ENCODE data around the gene SLX4IP. TPM values are rescaled to one million over a fixed set of nuclear protein-coding genes. Genes with fewer than 3 reads are reported as not detected.
A peak's percentile ranks its signal among the peaks of the same experiment; 100 is the strongest.
"Not testable (repeated sequence)": the region's sequence is repeated elsewhere in the genome, so short reads cannot be mapped to it uniquely, and the experiment has no call there.

Gene SLX4IP
- total RNA-seq, 8 experiments from 2014 or later = 5.9 to 13.2 (median 7.3) TPM

- peak in 1 of 8 experiments; percentile 41 for ATAC-seq (replicated peaks in 6 of 8)
- in situ Hi-C loops (cut with MboI; ENCODE audit: low pct_unique_long_range_greater_than_20kb in 2 of 9, low sequenced_read_pairs in 9 of 9, unreplicated experiment in 9 of 9) = no loop called here
- no peak overlapping the region for H3K4me3 ChIP-seq
- peaks cover 5 to 8% of the 10 kb centered on the region in 2 donors for H3K4me1 ChIP-seq (replicated peaks in 1 of 2)
- no peak overlapping the region for H3K27ac ChIP-seq
Measured at GRCh38 chr20:10584371-10584770, 149.3 kb downstream of the SLX4IP start.

DNA sequence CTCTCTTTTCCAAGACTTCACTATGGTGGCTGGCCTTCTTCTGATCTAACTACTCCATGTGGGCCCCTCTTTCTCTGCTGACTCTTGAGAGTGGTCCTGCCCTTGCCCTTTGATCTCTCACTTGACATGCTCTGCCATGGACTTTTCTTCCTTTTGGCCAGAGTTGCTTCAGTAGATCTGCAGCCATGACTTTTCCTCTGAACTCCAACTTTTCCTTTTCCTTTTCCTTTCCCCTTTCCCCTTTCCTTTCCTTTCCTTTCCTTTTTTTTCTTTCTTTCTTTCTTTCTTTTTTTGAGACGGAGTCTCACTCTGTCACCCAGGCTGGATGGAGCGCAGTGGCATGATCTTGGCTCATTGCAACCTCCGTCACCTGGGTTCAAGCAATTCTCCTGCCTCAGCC, 150.2 kb downstream of the SLX4IP start:
- ATAC-seq (replicated peaks in 6 of 8) = no peak
- Histone ChIP-seq H3K27ac (no peak overlapping the region), H3K4me1 (replicated peaks in 1 of 2) (peaks cover 5 to 8% of the 10 kb centered on the region in 2 donors), H3K4me3 (no peak overlapping the region)
- WGBS, 10 experiments = 89 to 100% (median 100%) methylated on average over 2 to 3 of the region's 3 CpGs; no CpG with 5 or more reads in 1 of the 10 experiments
- in situ Hi-C loops (cut with MboI; ENCODE audit: low pct_unique_long_range_greater_than_20kb in 2 of 9, low sequenced_read_pairs in 9 of 9, unreplicated experiment in 9 of 9) = no loop called here

GRCh38 chr20:10586296-10586695, 151.2 kb downstream of the SLX4IP start:
- no peak overlapping the region for H3K4me3 ChIP-seq
- H3K27ac ChIP-seq = no peak overlapping the region
- in situ Hi-C loops (cut with MboI; ENCODE audit: low pct_unique_long_range_greater_than_20kb in 2 of 9, low sequenced_read_pairs in 9 of 9, unreplicated experiment in 9 of 9) = no loop called here
- peaks cover 5 to 8% of the 10 kb centered on the region in 2 donors for H3K4me1 ChIP-seq (replicated peaks in 1 of 2)
- ATAC-seq (replicated peaks in 6 of 8) = no peak
- 79 to 100% (median 96%) methylated on average over 1 to 4 of the region's 4 CpGs for WGBS, 10 experiments

DNA sequence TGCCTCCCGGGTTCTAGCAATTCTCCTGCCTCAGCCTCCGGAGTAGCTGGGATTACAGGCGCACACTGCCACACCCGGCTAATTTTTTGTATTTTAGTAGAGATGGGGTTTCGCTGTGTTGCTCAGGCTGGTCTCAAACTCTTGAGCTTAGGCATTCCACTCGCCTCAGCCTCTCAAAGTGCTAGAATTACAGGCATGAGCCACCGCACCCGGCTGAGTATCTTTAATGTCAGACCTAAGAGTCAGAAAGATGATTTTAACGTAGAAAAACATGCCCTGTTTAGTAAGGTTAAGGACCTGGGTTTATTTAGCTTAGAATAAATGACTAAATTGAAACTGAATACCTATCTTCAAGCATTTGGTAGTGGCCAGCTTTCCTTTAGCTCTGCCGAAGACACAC, 155.3 kb downstream of the SLX4IP start:
- H3K4me1 ChIP-seq (replicated peaks in 1 of 2); H3K27ac ChIP-seq; ATAC-seq (replicated peaks in 6 of 8); in situ Hi-C loops (cut with MboI; ENCODE audit: low pct_unique_long_range_greater_than_20kb in 2 of 9, low sequenced_read_pairs in 9 of 9, unreplicated experiment in 9 of 9); H3K4me3 ChIP-seq: not testable (repeated sequence)
- 91 to 100% (median 97%) methylated on average over 2 to 10 of the region's 10 CpGs for WGBS, 10 experiments

DNA sequence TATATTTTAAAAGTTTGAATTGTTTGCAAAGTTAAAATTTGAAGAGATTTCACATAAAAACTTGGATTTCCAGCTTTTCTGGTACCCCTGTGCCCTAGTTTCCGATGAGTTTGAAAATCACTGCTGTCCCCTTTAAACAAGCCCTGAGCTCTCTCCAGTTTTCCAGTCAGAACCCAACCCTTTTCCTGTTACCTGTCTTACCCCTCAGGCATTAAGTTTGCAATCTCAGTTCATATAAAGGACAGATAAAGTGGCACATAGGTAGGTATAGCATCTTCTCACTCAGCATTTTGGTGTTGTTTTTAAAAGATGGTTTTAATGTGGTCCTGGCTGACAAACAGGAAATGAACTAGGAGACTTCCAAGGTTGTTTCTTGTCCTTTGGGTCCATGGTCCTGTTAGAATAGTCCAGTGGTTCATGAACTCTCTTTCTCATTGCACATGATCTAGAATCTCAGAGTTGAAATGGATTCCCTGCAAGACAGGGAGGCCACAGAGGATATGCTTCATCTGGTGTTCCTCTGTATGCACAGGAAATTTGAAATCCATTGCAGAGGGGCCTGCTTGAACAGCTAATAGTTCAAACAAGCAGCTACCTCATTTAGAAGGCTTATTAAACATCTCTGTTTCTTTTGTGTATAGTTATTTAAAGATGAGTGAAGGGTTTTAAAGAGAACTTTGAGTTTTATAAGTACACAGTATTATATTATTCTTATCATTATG, 156.0 kb downstream of the SLX4IP start:
- 80 to 100% (median 100%) methylated on average over 1 of the region's 1 CpG; no CpG with 5 or more reads in 4 of the 10 experiments for WGBS, 10 experiments
- ATAC-seq (replicated peaks in 6 of 8) = peak in 1 of 8 experiments; percentile 75
- no peaks in the 10 kb centered on the region for H3K4me1 ChIP-seq (replicated peaks in 1 of 2)
- H3K27ac ChIP-seq = no peak overlapping the region
- H3K4me3 ChIP-seq = no peak overlapping the region
- in situ Hi-C loops (cut with MboI; ENCODE audit: low pct_unique_long_range_greater_than_20kb in 2 of 9, low sequenced_read_pairs in 9 of 9, unreplicated experiment in 9 of 9) = no loop called here

DNA sequence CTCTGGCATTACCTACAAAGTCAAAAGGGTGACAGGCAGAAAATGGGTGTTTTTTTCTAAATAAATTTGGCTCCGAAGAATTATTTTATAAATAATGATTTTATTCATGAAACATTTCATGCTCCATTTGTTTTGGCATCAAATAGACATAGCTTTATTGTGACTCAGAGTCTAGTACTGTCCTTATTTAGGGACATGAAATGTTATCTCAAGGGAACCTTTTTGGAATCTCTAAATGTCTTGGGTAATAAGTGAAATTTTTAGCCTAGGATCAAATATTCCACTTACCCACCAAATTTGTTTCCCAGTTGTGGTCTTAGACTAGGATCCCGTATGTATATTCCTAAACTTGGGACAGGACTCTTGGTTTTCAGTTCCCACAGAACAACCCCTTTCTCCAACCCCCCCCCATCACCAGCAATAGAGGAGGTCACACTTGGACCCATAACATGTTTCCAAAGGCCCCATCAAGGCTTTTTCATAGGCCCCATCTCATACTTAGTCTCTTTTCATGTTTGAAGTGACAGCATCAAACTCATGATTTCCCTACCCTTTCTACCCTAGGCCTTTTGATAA, 156.9 kb downstream of the SLX4IP start:
- peak in 2 of 8 experiments; percentile 27 to 46 for ATAC-seq (replicated peaks in 6 of 8)
- in situ Hi-C loops (cut with MboI; ENCODE audit: low pct_unique_long_range_greater_than_20kb in 2 of 9, low sequenced_read_pairs in 9 of 9, unreplicated experiment in 9 of 9) = no loop called here
- H3K4me1 ChIP-seq (replicated peaks in 1 of 2) = peaks cover 0 to 4% of the 10 kb centered on the region in 2 donors
- no peak overlapping the region for H3K4me3 ChIP-seq
- no peak overlapping the region for H3K27ac ChIP-seq
- 0 to 100% (median 92%) methylated on average over 1 to 2 of the region's 2 CpGs for WGBS, 10 experiments

GRCh38 chr20:10594296-10594868, 159.3 kb downstream of the SLX4IP start:
- peaks cover 0 to 4% of the 10 kb centered on the region in 2 donors for H3K4me1 ChIP-seq (replicated peaks in 1 of 2)
- 33 to 98% (median 91%) methylated on average over 2 to 5 of the region's 7 CpGs; no CpG with 5 or more reads in 1 of the 10 experiments for WGBS, 10 experiments
- ATAC-seq (replicated peaks in 6 of 8) = peak in 2 of 8 experiments; percentile 25 to 49
- in situ Hi-C loops (cut with MboI; ENCODE audit: low pct_unique_long_range_greater_than_20kb in 2 of 9, low sequenced_read_pairs in 9 of 9, unreplicated experiment in 9 of 9) = no loop called here
- no peak overlapping the region for H3K4me3 ChIP-seq
- H3K27ac ChIP-seq = no peak overlapping the region

DNA sequence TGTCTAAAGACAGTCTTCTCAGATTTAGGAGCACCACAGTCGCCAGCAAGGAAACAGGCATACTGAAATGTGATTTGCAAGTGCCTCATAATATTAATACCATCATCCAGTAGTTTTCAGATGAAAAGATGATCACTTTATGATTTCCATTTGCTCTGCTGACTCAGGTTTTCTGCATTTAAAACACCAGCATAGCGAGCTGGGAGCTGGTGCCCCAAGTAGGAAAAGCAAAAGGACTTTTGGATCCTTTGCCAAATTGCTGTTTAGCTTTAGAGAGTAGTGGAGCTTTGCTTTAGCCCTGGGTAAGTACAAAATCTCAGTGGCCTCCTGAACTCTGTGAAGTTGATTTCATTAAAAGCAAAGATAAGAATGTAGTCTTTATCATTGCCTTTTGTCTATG, 160.2 kb downstream of the SLX4IP start:
- no peak overlapping the region for H3K4me3 ChIP-seq
- peaks cover 0 to 4% of the 10 kb centered on the region in 2 donors for H3K4me1 ChIP-seq (replicated peaks in 1 of 2)
- no peak overlapping the region for H3K27ac ChIP-seq
- in situ Hi-C loops (cut with MboI; ENCODE audit: low pct_unique_long_range_greater_than_20kb in 2 of 9, low sequenced_read_pairs in 9 of 9, unreplicated experiment in 9 of 9) = no loop called here
- no peak for ATAC-seq (replicated peaks in 6 of 8)
- whole genome bisulfite sequencing, 10 experiments = 71 to 100% (median 94%) methylated on average over 1 to 2 of the region's 2 CpGs; no CpG with 5 or more reads in 3 of the 10 experiments

DNA sequence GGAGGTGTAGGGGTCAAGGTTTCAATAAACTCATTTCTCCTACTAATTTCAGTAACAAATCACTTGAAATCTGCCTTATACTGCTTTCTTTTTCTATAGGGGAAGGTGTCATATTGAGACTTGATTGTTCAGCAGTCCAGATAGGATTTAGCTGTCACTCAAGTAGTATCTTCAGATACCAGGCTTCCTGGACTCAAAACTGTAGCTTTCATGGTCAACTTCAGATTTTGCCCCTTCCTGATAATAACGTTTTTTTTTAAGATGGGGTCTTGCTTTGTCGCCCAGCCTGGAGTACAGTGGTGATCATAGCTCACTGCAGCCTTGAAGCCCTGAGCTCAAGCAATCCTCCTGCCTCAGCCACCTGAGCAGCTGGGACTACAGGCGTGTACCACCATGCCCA, 160.9 kb downstream of the SLX4IP start:
- H3K4me3 ChIP-seq = no peak overlapping the region
- no peak overlapping the region for H3K27ac ChIP-seq
- 57 to 100% (median 85%) methylated on average over 1 to 3 of the region's 3 CpGs; no CpG with 5 or more reads in 2 of the 10 experiments for WGBS, 10 experiments
- in situ Hi-C loops (cut with MboI; ENCODE audit: low pct_unique_long_range_greater_than_20kb in 2 of 9, low sequenced_read_pairs in 9 of 9, unreplicated experiment in 9 of 9) = no loop called here
- peaks cover 0 to 4% of the 10 kb centered on the region in 2 donors for H3K4me1 ChIP-seq (replicated peaks in 1 of 2)
- no peak for ATAC-seq (replicated peaks in 6 of 8)

- H3K4me1 ChIP-seq (replicated peaks in 1 of 2) = peaks cover 2 to 4% of the 10 kb centered on the region in 2 donors
- 0 to 100% (median 67%) methylated on average over 1 to 4 of the region's 4 CpGs; no CpG with 5 or more reads in 1 of the 10 experiments for WGBS, 10 experiments
- in situ Hi-C loops (cut with MboI; ENCODE audit: low pct_unique_long_range_greater_than_20kb in 2 of 9, low sequenced_read_pairs in 9 of 9, unreplicated experiment in 9 of 9) = no loop called here
- ATAC-seq (replicated peaks in 6 of 8) = peak in 1 of 8 experiments; percentile 67
- no peak overlapping the region for H3K4me3 ChIP-seq
- H3K27ac ChIP-seq = no peak overlapping the region
Measured at GRCh38 chr20:10596710-10597121, 161.6 kb downstream of the SLX4IP start.

GRCh38 chr20:10597637-10598036, 162.5 kb downstream of the SLX4IP start:
- WGBS, 10 experiments = 88 to 100% (median 100%) methylated on average over 1 of the region's 1 CpG; no CpG with 5 or more reads in 4 of the 10 experiments
- peaks cover 4 to 7% of the 10 kb centered on the region in 2 donors for H3K4me1 ChIP-seq (replicated peaks in 1 of 2)
- in situ Hi-C loops (cut with MboI; ENCODE audit: low pct_unique_long_range_greater_than_20kb in 2 of 9, low sequenced_read_pairs in 9 of 9, unreplicated experiment in 9 of 9) = no loop called here
- ATAC-seq (replicated peaks in 6 of 8) = no peak
- no peak overlapping the region for H3K4me3 ChIP-seq
- no peak overlapping the region for H3K27ac ChIP-seq

- WGBS, 10 experiments = 68 to 95% (median 87%) methylated on average over 3 to 4 of the region's 4 CpGs
- in situ Hi-C loops (cut with MboI; ENCODE audit: low pct_unique_long_range_greater_than_20kb in 2 of 9, low sequenced_read_pairs in 9 of 9, unreplicated experiment in 9 of 9) = no loop called here
- no peak overlapping the region for H3K4me3 ChIP-seq
- no peak for ATAC-seq (replicated peaks in 6 of 8)
- H3K4me1 ChIP-seq (replicated peaks in 1 of 2) = peaks cover 10 to 26% of the 10 kb centered on the region in 2 donors
- no peak overlapping the region for H3K27ac ChIP-seq
Measured at GRCh38 chr20:10602221-10602871, 167.2 kb downstream of the SLX4IP start.

GRCh38 chr20:10603378-10603777, 168.3 kb downstream of the SLX4IP start:
- 60 to 100% (median 90%) methylated on average over 1 to 4 of the region's 4 CpGs; no CpG with 5 or more reads in 1 of the 10 experiments for WGBS, 10 experiments
- peaks cover 10 to 26% of the 10 kb centered on the region in 2 donors for H3K4me1 ChIP-seq (replicated peaks in 1 of 2)
- H3K27ac ChIP-seq = no peak overlapping the region
- ATAC-seq (replicated peaks in 6 of 8) = no peak
- in situ Hi-C loops (cut with MboI; ENCODE audit: low pct_unique_long_range_greater_than_20kb in 2 of 9, low sequenced_read_pairs in 9 of 9, unreplicated experiment in 9 of 9) = no loop called here
- no peak overlapping the region for H3K4me3 ChIP-seq
